SK-N-MC (cell line): ENCODE results near the gene CSNK1D.

Experiments
- EZH2 ChIP-seq: fragments of 200-600 bp; sonication (generic); IDR thresholded peaks from one replicate; pipeline ENCODE4 v1.6.1; 2017; ENCODE audit warnings: antibody characterized with exemption
- POLR2AphosphoS5 ChIP-seq: IDR thresholded peaks from 2 replicates; pipeline ENCODE4 v1.6.1; 2012; ENCODE audit warnings: mild to moderate bottlenecking, low read depth, low read length, borderline replicate concordance

DNA sequence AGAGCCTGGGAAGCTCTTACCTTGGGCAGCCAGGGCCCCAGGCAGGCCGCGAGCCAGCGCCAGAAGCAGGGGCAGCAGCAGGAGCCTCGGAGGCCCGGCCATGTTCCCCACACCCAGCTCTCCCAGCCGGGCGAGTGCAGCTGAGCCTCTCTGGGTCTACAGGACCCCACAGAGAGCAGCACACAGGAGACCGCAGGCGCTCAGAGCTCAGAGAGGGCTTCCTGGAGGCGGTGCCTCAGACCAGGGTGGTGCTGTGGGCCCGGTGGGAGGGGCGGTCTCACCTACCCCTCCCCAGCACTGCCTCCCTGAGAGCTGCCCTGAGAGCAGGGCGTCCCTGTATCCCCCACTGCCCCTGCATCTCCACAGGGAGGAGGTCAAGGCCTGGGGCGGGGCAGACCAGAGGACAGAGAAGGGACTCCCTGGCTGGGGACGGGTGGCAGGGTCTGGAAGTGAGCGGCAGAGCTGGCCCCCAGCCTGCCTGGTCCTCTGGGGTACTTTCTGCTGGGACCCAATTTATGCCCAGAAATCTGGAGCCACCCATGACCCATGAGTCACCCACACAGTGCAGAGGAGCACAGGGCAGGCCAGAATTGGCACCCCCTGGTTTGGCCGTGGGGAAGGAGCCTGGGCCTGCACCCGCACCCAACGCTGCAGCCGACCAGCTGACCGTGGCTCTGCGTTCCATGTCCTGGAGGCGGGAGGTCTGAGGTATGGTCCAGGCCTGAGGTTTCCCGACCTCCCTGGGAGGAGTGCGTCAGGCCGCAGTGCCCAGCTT is 44.1 kb upstream of the CSNK1D start, which contains the start of gene CD7:
- TF ChIP-seq POLR2AphosphoS5 (no peak), EZH2 (no peak)
